COLO668 (cell line): ENCODE results near the gene LSAMP.
A peak's percentile ranks its signal among the peaks of the same experiment; 100 is the strongest.

Source experiments
- DNase-seq: peaks from one replicate; lab custom pipeline; 2025; ENCODE audit not compliant: unreplicated experiment; lab: John Stamatoyannopoulos, UW

Gene LSAMP

DNA sequence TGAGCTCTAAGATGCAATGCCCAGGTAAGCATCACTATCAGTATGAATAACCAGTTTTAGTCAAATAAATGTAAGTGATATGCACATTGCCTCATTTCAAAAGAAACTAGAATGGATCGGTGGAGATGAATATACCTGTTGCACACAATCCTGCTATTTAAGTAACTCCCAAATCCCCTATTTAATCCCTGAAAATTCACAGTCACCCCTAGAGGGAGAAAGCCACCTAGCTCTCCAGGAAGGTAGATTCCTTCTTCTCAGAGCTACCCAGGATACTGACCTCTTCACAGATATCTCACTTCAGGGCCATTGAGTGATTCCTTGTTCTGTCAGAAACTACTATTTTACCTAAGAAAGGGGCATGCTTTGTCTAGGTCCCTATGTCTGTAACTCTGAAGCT lies 11.7 kb downstream of the LSAMP start:
- no peak for DNase-seq

GRCh38 chr3:116432795-116433194 lies 12.5 kb downstream of the LSAMP start:
- no peak for DNase-seq

DNA sequence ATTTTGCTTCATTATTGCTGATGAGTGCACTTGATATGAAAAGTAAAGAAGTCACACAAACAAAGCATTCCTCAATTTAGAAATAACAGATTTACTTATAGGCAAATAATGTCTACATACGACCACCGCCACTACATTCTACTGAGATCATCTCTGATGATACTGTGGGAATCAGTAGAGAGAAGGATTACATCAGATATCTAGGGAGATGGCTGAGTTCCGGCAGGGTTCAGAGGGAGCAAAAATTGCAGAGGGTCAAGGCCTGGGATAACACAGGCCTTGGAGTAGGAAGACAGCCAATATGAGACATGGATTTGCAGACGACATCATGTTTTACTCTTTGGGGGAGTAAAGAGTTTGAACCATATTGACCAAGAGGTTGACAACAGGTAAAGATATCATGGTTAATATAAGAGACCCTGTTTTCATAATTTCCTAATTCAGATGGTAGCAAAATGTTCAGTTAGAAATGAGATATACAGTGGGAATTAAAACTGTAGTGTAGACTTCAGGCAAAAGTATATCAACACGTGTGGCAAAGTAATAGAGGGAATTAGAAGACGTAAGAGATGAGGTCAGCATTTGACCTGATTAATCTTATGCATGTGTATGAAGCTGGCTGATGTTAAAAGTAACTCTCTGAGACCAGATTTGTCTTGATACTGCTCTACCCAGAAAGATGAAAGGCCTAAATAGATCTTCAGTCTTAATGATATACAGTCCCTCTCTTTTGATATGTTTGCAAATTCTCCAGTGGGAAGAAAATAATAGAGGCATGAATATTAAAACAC lies 15.6 kb downstream of the LSAMP start:
- DNase-seq = no peak

DNA sequence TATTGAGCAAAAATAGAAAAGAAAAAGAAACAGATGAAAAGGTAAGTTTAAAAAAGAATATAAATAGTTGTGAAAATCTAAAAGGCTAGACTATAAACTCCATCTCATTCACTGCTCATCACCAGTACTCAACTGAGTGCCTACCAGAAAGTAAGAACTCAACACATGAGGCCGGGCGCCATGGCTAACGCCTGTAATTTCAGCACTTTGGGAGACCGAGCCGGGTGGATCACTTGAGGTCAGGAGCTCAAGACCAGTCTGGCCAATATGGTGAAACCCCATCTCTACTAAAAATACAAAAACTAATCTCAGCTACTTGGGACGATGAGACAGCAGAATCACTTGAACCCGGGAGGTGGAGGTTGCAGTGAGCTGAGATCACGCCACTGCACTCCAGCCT lies 19.3 kb downstream of the LSAMP start:
- no peak for DNase-seq

DNA sequence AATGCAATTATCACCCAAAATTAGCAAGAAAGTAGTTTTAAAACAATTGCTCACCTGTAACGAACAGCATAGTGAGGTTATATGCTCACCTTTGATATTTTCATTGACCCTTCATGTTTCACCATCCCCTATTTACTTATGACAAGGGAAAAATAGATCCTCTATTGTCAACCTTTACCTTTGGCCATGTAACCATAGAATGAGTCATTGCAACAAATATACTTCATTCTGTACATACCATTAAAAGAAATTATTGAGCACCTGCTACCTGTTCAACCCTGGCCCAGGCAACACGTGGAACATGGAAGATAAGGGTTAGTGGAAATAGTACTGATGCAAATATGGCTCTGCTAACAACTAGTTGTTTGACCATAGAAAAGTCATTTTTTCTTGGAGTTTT lies 20.2 kb downstream of the LSAMP start:
- peak; percentile 45 for DNase-seq

- no peak for DNase-seq
Observed at GRCh38 chr3:116423945-116424344, 21.3 kb downstream of the LSAMP start.

DNA sequence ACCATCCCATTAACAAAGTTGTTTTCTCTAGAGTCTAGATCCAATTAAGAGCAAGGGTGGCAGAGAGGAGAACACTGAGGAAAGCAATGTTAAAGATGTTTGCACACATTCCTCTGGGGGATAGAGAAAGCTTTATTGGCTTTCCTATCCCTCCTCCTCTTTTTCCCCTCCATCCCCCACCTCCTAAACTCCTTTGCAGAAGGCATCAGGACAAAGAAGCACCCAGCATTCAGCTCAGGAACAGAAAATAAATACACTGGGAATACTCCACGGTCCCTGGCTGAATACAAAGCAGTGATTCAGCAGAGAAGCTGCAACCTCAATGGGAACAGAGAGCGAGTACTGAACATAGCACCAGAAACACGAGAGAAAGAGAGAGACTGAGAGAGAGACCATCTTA lies 21.9 kb downstream of the LSAMP start:
- DNase-seq = no peak

GRCh38 chr3:116417151-116417550 lies 28.1 kb downstream of the LSAMP start:
- no peak for DNase-seq

- no peak for DNase-seq
Observed at GRCh38 chr3:116413319-116413718, 32.0 kb downstream of the LSAMP start.

DNA sequence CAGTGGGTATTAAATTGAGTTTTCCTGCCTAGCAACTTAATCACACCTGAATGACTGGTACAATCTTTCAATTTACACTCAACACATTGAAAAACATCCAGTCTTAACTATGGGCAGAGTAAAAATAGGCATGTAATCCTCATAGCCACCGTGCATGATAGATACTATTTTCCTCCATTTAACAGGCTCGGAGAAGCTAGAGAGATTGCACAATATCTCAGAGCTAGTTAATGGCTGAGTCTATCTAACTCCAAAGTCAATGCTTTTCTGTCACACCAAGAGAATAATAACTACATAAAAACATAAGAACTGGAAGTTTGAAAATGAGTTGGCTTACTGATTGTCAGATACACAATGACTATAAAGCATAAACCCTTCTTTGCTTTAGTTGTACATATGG lies 36.8 kb downstream of the LSAMP start:
- DNase-seq = no peak

- no peak for DNase-seq
Observed at GRCh38 chr3:116405231-116405630, 40.1 kb downstream of the LSAMP start.

DNA sequence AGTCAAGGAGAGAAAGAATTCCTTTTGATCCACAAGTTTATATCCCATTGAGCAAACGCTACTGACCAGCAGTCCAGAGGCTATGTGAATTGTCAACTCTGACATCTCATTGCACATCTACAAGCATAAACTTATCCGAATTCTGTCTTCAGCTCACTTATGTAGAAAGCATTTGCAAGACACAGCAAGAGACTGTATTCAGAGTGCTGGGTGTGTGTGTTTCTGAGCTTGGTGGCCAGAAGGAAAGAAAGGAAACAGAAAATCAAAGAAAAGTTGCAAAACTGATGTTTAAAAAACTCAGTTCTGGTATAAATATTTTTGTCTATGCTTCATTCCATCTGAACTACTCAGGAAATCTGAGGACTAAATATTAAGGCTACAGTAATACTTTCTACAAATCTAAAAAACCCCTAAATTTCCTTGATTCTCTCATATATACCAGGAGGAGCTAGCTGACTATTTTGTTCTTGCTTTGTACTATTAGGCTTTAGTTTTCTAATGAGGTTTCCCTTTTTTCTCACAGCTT lies 45.5 kb downstream of the LSAMP start:
- DNase-seq = no peak

GRCh38 chr3:116394365-116394764 lies 50.9 kb downstream of the LSAMP start:
- no peak for DNase-seq

DNA sequence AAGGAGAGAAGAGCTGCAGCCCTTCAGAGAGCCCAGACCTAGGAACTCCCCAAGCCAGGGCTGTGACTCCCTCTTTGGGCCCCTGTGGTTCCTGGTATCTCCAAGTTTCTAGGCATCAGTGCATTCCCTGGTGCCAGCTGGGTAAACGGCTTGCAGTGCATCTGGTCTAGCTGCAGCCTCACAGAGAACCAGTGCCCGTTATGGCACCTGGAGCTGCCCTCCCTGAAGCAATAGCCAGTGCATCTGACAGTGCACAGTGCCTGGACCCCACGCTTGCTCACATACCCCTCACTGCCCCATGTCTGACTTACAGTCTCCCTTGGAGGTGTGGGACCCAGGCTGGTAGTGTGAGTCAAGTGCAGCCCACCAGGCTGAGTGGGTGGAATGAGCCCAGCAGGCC lies 52.1 kb downstream of the LSAMP start:
- no peak for DNase-seq

GRCh38 chr3:116392291-116392690 lies 53.0 kb downstream of the LSAMP start:
- no peak for DNase-seq

DNA sequence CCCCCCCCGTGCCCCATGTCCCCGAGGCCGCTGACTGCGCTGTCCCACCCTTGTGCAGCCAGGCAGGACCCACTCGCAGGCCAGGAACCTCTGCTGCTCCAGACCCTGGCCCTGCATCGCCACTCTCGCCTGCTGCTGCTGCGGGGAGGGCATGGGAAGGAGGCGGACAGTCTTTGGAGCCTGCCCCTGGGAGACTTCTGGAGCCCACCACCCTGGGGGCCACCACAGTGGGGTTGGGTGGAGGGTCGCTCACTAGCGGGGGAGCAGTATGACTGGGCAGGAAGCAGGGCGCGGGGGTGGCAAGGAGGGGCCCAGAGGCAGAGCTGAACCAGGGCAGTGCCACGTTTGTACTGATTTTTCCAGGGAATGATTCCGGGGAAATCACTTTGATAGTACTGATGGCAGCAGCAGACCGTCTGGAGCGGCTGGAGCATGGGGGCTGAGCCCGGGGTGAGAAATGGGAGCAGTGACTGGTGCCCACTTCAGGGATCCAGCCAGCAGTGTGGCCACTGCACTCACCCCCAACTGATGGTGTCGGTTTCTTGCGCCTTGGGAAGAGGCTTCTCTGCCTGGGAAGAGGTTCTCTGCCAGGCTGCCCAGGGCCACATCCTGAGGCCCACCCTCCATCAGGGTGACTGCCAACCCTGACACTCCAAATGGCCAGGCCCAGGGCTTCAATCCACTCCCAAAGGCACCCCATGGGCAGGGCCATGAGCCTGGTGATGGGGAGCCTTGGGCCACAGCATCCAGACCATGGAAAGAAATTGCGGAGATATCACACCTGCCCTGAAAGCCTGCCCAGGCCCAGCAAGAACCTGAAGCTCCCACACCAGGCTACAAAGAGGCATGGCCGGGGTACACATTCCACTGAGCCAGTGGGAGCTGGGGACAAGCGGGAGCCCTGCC lies 53.7 kb downstream of the LSAMP start:
- no peak for DNase-seq

GRCh38 chr3:116390318-116390717 lies 55.0 kb downstream of the LSAMP start:
- no peak for DNase-seq

DNA sequence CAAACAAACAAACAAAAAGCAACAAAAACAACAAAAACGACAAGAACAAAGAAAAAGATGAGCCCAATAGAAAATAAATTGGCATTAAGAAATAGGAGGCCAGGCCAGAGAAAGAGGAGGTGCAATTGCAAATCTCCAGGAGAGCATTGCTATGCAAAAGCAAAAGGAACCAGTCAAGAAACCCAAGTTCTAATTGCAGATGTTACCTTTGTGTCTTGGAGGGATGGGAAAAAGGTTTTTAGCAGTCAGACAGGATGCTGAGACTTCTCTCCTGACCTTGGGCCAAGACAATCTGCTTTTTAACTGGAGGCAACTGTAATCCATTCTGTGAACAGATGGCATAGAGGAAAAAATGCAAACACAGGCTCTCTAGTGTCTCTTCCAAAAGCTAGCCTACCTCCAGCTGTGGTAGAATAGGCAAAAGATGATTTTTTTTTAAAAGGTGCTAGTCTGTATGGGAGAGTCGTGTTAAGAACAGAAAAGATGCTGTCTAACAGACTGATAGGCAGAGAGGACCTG lies 56.4 kb downstream of the LSAMP start:
- no peak for DNase-seq

GRCh38 chr3:116386168-116386567 lies 59.1 kb downstream of the LSAMP start:
- no peak for DNase-seq

GRCh38 chr3:116384717-116385116 lies 60.6 kb downstream of the LSAMP start:
- no peak for DNase-seq

GRCh38 chr3:116378077-116378476 lies 67.2 kb downstream of the LSAMP start:
- no peak for DNase-seq

GRCh38 chr3:116374901-116375300 lies 70.4 kb downstream of the LSAMP start:
- no peak for DNase-seq
